OCI-LY3 (cell line): Measurements from ENCODE around the gene XRCC5.

Experiments used
- H2AFZ ChIP-seq: fragments of 200-600, 300-600 bp; shearing (Covaris generic); 2 replicates; pipeline ENCODE4 v1.6.0; 2014; ENCODE audit warnings: antibody characterized with exemption, low read depth, low read length
- H3K27ac ChIP-seq: fragments of 200-600, 300-600 bp; sonication (generic); 2 replicates; pipeline ENCODE4 v1.5.1; 2014; ENCODE audit warnings: mild to moderate bottlenecking, low read length, moderate library complexity, mixed read lengths
- H3K27me3 ChIP-seq: fragments of 200-600, 300-600 bp; sonication (generic); 2 replicates; pipeline ENCODE4 v1.6.1; 2014; ENCODE audit warnings: low read depth, low read length, mixed read lengths
- H3K36me3 ChIP-seq: fragments of 200-600, 300-600 bp; sonication (generic); replicated peaks from 2 replicates; pipeline ENCODE3; 2014; ENCODE audit warnings: low read depth, low read length, mixed read lengths
- H3K4me1 ChIP-seq: fragments of 300-600, 200-600 bp; sonication (generic); 2 replicates; pipeline ENCODE4 v1.6.1; 2014; ENCODE audit warnings: low read length, mixed read lengths
- H3K4me2 ChIP-seq: fragments of 200-600, 300-600 bp; sonication (generic); 2 replicates; pipeline ENCODE4 v1.6.1; 2014; ENCODE audit warnings: low read length, mixed read lengths
- H3K4me3 ChIP-seq: fragments of 300-600, 200-600 bp; sonication (generic); 2 replicates; pipeline ENCODE4 v1.5.1; 2014; ENCODE audit warnings: antibody characterized with exemption, mild to moderate bottlenecking, low read length, moderate library complexity
- H3K79me2 ChIP-seq: fragments of 300-600, 200-600 bp; shearing (Covaris generic); 2 replicates; pipeline ENCODE4 v1.6.1; 2014; ENCODE audit warnings: mild to moderate bottlenecking, low read length, mixed read lengths
- H3K9ac ChIP-seq: fragments of 300-600, 200-600 bp; shearing (Covaris generic); 2 replicates; pipeline ENCODE4 v1.6.0; 2014; ENCODE audit warnings: mild to moderate bottlenecking, low read length, moderate library complexity
- H3K9me3 ChIP-seq: fragments of 200-600, 300-600 bp; shearing (Covaris generic); 2 replicates; pipeline ENCODE4 v1.6.1; 2014; ENCODE audit warnings: low read length, mixed read lengths; ENCODE audit not compliant: insufficient read depth
- H4K20me1 ChIP-seq: fragments of 200-600, 300-600 bp; sonication (generic); 2 replicates; pipeline ENCODE4 v1.6.1; 2016; ENCODE audit warnings: low read length, mixed read lengths; ENCODE audit not compliant: insufficient read depth
- EZH2phosphoT487 ChIP-seq: fragments of 200-600 bp; shearing (Covaris generic); IDR thresholded peaks from 2 replicates; pipeline ENCODE4 v1.6.1; 2018; ENCODE audit warnings: antibody characterized with exemption, mixed run types, low read depth
- TF ChIP-seq, protein P1 (sequence below): fragments of 200-600, 300-600 bp; sonication (generic); IDR thresholded peaks from 2 replicates; pipeline ENCODE4 v1.5.1; 2014; ENCODE audit warnings: antibody characterized with exemption, low read length, low read depth

XRCC5 gene

DNA sequence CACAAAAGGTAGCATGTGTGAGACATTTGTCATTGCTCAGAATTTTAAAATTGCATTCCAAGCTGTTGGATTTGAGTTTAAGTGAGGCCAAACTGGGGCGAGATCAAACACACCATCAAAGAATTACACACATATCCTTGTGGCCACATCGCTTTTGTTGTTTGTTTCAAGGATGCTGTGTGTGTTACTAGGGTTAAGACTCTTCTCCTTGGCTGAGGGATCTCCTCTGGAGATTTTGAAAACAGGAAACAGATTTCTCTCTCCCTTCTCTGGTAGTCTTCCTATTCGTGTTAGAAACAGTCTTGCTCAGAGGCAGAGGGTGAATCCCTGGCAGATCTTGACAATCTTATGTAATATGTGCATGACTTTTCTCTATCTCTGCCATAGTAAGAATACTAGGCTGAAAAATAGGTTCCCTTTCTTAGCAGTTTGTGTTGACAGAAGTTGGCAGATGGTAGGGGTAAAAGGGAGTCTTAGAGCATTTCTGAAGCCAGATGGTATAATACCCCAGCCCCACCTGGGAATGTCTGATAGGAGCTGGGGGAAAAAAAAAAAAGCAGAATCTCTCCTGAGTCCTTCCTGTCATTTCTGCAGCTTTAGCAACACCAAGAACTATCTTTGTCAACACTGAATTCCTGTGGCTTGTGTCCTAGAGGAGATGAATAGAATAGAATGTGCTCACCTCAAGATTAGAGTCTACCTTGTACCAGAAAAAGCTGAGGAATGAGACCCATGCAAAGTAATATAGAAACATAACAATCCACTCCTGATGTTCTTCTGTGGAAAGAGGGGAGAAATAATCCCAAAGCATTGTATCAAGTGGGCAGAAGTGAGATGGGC is 101.8 kb downstream of the XRCC5 start:
- Histone ChIP-seq H3K27me3 (no peaks in the 10 kb centered on the region), H3K27ac (no peak overlapping the region), H3K9ac (no peak overlapping the region), H3K4me1 (peaks cover 20% of the 10 kb centered on the region), H2AFZ (no peak overlapping the region), H3K4me2 (no peak overlapping the region), H3K9me3 (no peaks in the 10 kb centered on the region), H3K36me3 (peaks cover 29% of the 10 kb centered on the region), H4K20me1 (0 out of 2 replicates have a peak, but pooled peaks cover 4% of the 10 kb centered on the region), H3K79me2 (peaks cover 5% of the 10 kb centered on the region; the same call in 1 of the 2 replicates), H3K4me3 (no peak overlapping the region)
- TF ChIP-seq, protein P1, sequence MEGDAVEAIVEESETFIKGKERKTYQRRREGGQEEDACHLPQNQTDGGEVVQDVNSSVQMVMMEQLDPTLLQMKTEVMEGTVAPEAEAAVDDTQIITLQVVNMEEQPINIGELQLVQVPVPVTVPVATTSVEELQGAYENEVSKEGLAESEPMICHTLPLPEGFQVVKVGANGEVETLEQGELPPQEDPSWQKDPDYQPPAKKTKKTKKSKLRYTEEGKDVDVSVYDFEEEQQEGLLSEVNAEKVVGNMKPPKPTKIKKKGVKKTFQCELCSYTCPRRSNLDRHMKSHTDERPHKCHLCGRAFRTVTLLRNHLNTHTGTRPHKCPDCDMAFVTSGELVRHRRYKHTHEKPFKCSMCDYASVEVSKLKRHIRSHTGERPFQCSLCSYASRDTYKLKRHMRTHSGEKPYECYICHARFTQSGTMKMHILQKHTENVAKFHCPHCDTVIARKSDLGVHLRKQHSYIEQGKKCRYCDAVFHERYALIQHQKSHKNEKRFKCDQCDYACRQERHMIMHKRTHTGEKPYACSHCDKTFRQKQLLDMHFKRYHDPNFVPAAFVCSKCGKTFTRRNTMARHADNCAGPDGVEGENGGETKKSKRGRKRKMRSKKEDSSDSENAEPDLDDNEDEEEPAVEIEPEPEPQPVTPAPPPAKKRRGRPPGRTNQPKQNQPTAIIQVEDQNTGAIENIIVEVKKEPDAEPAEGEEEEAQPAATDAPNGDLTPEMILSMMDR = no peak
- TF ChIP-seq EZH2phosphoT487 = no peak

DNA sequence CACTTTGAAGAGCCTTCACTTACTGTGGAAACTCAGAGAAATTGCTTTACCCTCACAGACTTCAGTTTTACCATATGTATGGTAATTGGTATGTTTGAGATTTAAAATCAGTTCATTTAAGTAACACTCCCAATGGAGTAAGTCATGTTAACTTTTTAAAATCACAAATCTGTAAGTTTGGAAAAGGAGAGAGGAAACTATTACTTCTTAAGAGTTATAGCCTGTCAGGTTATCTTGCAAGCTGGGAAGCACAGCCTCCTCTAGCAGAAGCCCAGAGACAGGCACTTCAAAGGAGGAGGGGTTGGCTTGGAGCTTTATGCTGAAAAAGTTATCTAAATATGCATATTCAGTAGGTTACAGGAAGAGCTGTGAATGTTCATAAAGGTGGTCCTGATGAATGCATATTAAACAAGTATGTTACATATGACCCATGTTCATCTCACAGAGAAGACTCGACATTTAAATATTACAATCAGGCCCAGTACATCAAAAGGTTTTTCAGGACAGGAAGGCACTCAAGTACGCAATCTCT is 102.5 kb downstream of the XRCC5 start:
- peaks cover 5% of the 10 kb centered on the region; the same call in 1 of the 2 replicates for H3K79me2 ChIP-seq
- no peak overlapping the region for H2AFZ ChIP-seq
- H4K20me1 ChIP-seq = no peaks in the 10 kb centered on the region
- H3K9me3 ChIP-seq = no peaks in the 10 kb centered on the region
- H3K9ac ChIP-seq = no peak overlapping the region
- no peak overlapping the region for H3K27ac ChIP-seq
- H3K4me1 ChIP-seq = peaks cover 12% of the 10 kb centered on the region
- H3K27me3 ChIP-seq = no peaks in the 10 kb centered on the region
- H3K4me3 ChIP-seq = no peak overlapping the region
- TF ChIP-seq, protein P1 = no peak
- TF ChIP-seq EZH2phosphoT487 = no peak
- H3K36me3 ChIP-seq = peaks cover 26% of the 10 kb centered on the region
- H3K4me2 ChIP-seq = no peak overlapping the region

DNA sequence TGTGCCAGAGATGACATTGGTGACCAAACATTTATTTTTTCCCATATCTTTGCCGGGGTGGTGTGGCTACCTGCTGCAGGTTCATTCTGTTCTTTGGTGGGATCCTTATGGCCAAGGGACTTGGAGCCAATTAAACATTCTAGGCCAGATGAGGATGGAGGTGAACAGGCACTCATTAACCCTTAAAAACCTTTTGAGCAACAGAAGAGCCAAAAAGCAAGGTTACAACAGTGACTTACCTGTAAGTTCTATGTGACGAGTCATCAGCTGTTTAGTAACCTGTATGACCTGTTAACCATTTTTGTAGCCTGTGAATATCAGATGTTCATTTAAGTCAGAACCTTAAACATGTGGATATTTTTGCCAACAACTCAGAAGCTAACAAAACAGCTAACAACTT is 105.6 kb downstream of the XRCC5 start:
- H3K27ac ChIP-seq = no peak overlapping the region
- no peaks in the 10 kb centered on the region for H4K20me1 ChIP-seq
- H3K79me2 ChIP-seq = no peaks in the 10 kb centered on the region
- TF ChIP-seq EZH2phosphoT487 = no peak
- TF ChIP-seq, protein P1 = no peak
- H3K4me2 ChIP-seq = no peak overlapping the region
- no peaks in the 10 kb centered on the region for H3K9me3 ChIP-seq
- H3K4me3 ChIP-seq = no peak overlapping the region
- H3K36me3 ChIP-seq = peaks cover 5% of the 10 kb centered on the region
- H3K9ac ChIP-seq = no peak overlapping the region
- no peak overlapping the region for H2AFZ ChIP-seq
- H3K27me3 ChIP-seq = no peaks in the 10 kb centered on the region
- H3K4me1 ChIP-seq = 0 out of 2 replicates have a peak, but pooled peaks cover 2% of the 10 kb centered on the region

DNA sequence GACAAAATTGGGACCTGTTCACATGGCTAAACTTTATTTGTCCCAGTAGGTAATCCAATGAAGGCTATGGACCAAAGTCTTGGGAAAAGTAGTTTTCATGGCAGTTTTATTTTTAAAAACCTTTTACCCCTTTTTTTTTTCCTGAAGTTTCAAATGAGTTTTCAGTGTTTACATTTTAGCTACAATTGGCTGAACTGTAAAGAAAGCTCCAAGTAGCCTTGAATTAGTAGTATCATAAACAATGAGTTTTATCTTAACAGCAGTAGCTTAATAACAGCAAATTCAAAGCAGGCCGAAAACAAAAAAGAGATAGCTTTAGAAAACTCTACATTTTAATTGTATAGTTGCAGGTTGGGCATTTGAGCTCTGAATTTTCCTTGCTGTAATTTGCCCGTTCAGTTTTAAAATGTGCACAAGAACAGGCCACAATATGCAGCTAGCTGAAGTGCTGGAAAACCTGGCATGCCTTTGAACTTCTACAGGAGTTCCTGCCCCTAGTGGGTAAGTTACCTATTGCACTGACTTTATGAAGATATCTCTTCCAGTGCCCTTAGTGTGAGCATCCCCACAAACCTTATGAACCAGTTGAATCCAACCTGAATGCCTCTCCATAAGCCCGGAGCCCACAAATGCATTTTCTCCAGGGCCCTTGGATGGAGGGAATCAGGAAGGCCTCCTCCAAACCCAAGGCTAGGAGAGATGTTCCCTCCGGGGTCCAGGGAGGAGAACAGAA is 106.7 kb downstream of the XRCC5 start:
- Histone ChIP-seq H3K27me3 (no peaks in the 10 kb centered on the region), H3K4me3 (no peak overlapping the region), H3K4me2 (no peak overlapping the region), H3K79me2 (no peaks in the 10 kb centered on the region), H3K9ac (no peak overlapping the region), H3K4me1 (peaks cover 6% of the 10 kb centered on the region), H4K20me1 (no peaks in the 10 kb centered on the region), H3K36me3 (no peaks in the 10 kb centered on the region), H2AFZ (no peak overlapping the region), H3K27ac (no peak overlapping the region), H3K9me3 (no peaks in the 10 kb centered on the region)
- TF ChIP-seq EZH2phosphoT487 = no peak
- TF ChIP-seq, protein P1 = peak; percentile 29
